ENCODE results near the gene VWA5B2. TPM values are rescaled to one million over a fixed set of nuclear protein-coding genes. Genes with fewer than 3 reads are reported as not detected.
A peak's percentile ranks its signal among the peaks of the same experiment; 100 is the strongest.

The VWA5B2 gene
- total and polyA plus RNA-seq, 9 donors = 0.04 to 1.2 (median 0.32) TPM

- Histone ChIP-seq H3K4me3 (ENCODE audit: low read length) (no peak overlapping the region), H3K27me3 (ENCODE audit: control insufficient read depth, insufficient read depth, low read length) (peaks cover 44% of the 10 kb centered on the region), H3K36me3 (ENCODE audit: control insufficient read depth, insufficient read depth, low read length) (no peaks in the 10 kb centered on the region), H3K4me1 (ENCODE audit: control insufficient read depth, insufficient read depth, low read length) (no peaks in the 10 kb centered on the region), H3K27ac (ENCODE audit: low read length) (no peak overlapping the region), H3K9me3 (replicated peaks; ENCODE audit: control insufficient read depth, low read depth, low read length) (no peaks in the 10 kb centered on the region)
- DNase-seq = no peak
- no CpG with 5 or more reads among the region's 1 CpG for WGBS (ENCODE audit: insufficient coverage)
These were observed 42.9 kb downstream of the VWA5B2 start for GRCh38 chr3:184272269-184272668.

- Histone ChIP-seq H3K9me3 (replicated peaks; ENCODE audit: control insufficient read depth, low read depth, low read length) (no peaks in the 10 kb centered on the region), H3K36me3 (ENCODE audit: control insufficient read depth, insufficient read depth, low read length) (no peaks in the 10 kb centered on the region), H3K27ac (ENCODE audit: low read length) (no peak overlapping the region), H3K4me3 (ENCODE audit: low read length) (no peak overlapping the region), H3K4me1 (ENCODE audit: control insufficient read depth, insufficient read depth, low read length) (no peaks in the 10 kb centered on the region), H3K27me3 (ENCODE audit: control insufficient read depth, insufficient read depth, low read length) (peaks cover 57% of the 10 kb centered on the region)
- 56% methylated on average over 8 of the region's 12 CpGs for WGBS (ENCODE audit: insufficient coverage)
- DNase-seq = no peak
These were observed 46.0 kb downstream of the VWA5B2 start for GRCh38 chr3:184275381-184275701.

- H3K4me3 ChIP-seq (ENCODE audit: low read length) = no peak within 1 kb of the TSS
- 8% methylated on average over 62 of the region's 65 CpGs for WGBS (ENCODE audit: insufficient coverage)
- H3K27me3 ChIP-seq (ENCODE audit: control insufficient read depth, insufficient read depth, low read length) = peaks cover 56% of the 10 kb centered on the region
- no peak for DNase-seq
- H3K36me3 ChIP-seq (ENCODE audit: control insufficient read depth, insufficient read depth, low read length) = no peaks in the 10 kb centered on the region
- H3K27ac ChIP-seq (ENCODE audit: low read length) = no peak within 1 kb of the TSS
- H3K4me1 ChIP-seq (ENCODE audit: control insufficient read depth, insufficient read depth, low read length) = no peaks in the 10 kb centered on the region
- H3K9me3 ChIP-seq (replicated peaks; ENCODE audit: control insufficient read depth, low read depth, low read length) = no peaks in the 10 kb centered on the region
These were observed 46.9 kb downstream of the VWA5B2 start, which contains the start of gene ECE2 for GRCh38 chr3:184275961-184276910. Gene ECE2, plus strand, starts transcription at chr3:184276022. Its CDS starts 132 bp downstream, at chr3:184276154.

GRCh38 chr3:184277366-184277765, 48.0 kb downstream of the VWA5B2 start:
- DNase-seq = no peak
- 81% methylated on average over 5 of the region's 6 CpGs for WGBS (ENCODE audit: insufficient coverage)
- Histone ChIP-seq H3K4me3 (ENCODE audit: low read length) (no peak overlapping the region), H3K36me3 (ENCODE audit: control insufficient read depth, insufficient read depth, low read length) (no peaks in the 10 kb centered on the region), H3K4me1 (ENCODE audit: control insufficient read depth, insufficient read depth, low read length) (no peaks in the 10 kb centered on the region), H3K27me3 (ENCODE audit: control insufficient read depth, insufficient read depth, low read length) (peaks cover 52% of the 10 kb centered on the region), H3K9me3 (replicated peaks; ENCODE audit: control insufficient read depth, low read depth, low read length) (no peaks in the 10 kb centered on the region), H3K27ac (ENCODE audit: low read length) (no peak overlapping the region)

- Histone ChIP-seq H3K27me3 (ENCODE audit: control insufficient read depth, insufficient read depth, low read length) (peaks cover 17% of the 10 kb centered on the region), H3K4me3 (ENCODE audit: low read length) (no peak overlapping the region), H3K36me3 (ENCODE audit: control insufficient read depth, insufficient read depth, low read length) (no peaks in the 10 kb centered on the region), H3K4me1 (ENCODE audit: control insufficient read depth, insufficient read depth, low read length) (no peaks in the 10 kb centered on the region), H3K9me3 (replicated peaks; ENCODE audit: control insufficient read depth, low read depth, low read length) (no peaks in the 10 kb centered on the region), H3K27ac (ENCODE audit: low read length) (no peak overlapping the region)
- WGBS (ENCODE audit: insufficient coverage) = 67% methylated on average over 1 of the region's 4 CpGs
- no peak for DNase-seq
These were observed 53.6 kb downstream of the VWA5B2 start for GRCh38 chr3:184282941-184283340.

GRCh38 chr3:184283681-184284080, 54.3 kb downstream of the VWA5B2 start:
- Histone ChIP-seq H3K27ac (ENCODE audit: low read length) (no peak overlapping the region), H3K4me1 (ENCODE audit: control insufficient read depth, insufficient read depth, low read length) (no peaks in the 10 kb centered on the region), H3K4me3 (ENCODE audit: low read length) (no peak overlapping the region), H3K36me3 (ENCODE audit: control insufficient read depth, insufficient read depth, low read length) (no peaks in the 10 kb centered on the region), H3K27me3 (ENCODE audit: control insufficient read depth, insufficient read depth, low read length) (peaks cover 11% of the 10 kb centered on the region), H3K9me3 (replicated peaks; ENCODE audit: control insufficient read depth, low read depth, low read length) (no peaks in the 10 kb centered on the region)
- WGBS (ENCODE audit: insufficient coverage) = 80% methylated on average over 7 of the region's 8 CpGs
- DNase-seq = no peak

- 23% methylated on average over 3 of the region's 4 CpGs for WGBS (ENCODE audit: insufficient coverage)
- Histone ChIP-seq H3K9me3 (replicated peaks; ENCODE audit: control insufficient read depth, low read depth, low read length) (no peaks in the 10 kb centered on the region), H3K36me3 (ENCODE audit: control insufficient read depth, insufficient read depth, low read length) (no peaks in the 10 kb centered on the region), H3K4me3 (ENCODE audit: low read length) (no peak overlapping the region), H3K27ac (ENCODE audit: low read length) (peak overlapping the region; percentile 47), H3K27me3 (ENCODE audit: control insufficient read depth, insufficient read depth, low read length) (peaks cover 11% of the 10 kb centered on the region), H3K4me1 (ENCODE audit: control insufficient read depth, insufficient read depth, low read length) (no peaks in the 10 kb centered on the region)
- peak; percentile 95 for DNase-seq
These were observed 55.3 kb downstream of the VWA5B2 start for GRCh38 chr3:184284696-184285095.

- Histone ChIP-seq H3K27ac (ENCODE audit: low read length) (no peak overlapping the region), H3K4me3 (ENCODE audit: low read length) (no peak overlapping the region), H3K4me1 (ENCODE audit: control insufficient read depth, insufficient read depth, low read length) (no peaks in the 10 kb centered on the region), H3K36me3 (ENCODE audit: control insufficient read depth, insufficient read depth, low read length) (no peaks in the 10 kb centered on the region), H3K27me3 (ENCODE audit: control insufficient read depth, insufficient read depth, low read length) (peaks cover 8% of the 10 kb centered on the region), H3K9me3 (replicated peaks; ENCODE audit: control insufficient read depth, low read depth, low read length) (no peaks in the 10 kb centered on the region)
- 26% methylated on average over 5 of the region's 10 CpGs for WGBS (ENCODE audit: insufficient coverage)
- DNase-seq = peak; percentile 19
These were observed 60.1 kb downstream of the VWA5B2 start for GRCh38 chr3:184289426-184289938.

- no peaks in the 10 kb centered on the region for H3K4me1 ChIP-seq (ENCODE audit: control insufficient read depth, insufficient read depth, low read length)
- H3K4me3 ChIP-seq (ENCODE audit: low read length) = no peak overlapping the region
- DNase-seq = no peak
- peaks cover 8% of the 10 kb centered on the region for H3K27me3 ChIP-seq (ENCODE audit: control insufficient read depth, insufficient read depth, low read length)
- no peaks in the 10 kb centered on the region for H3K9me3 ChIP-seq (replicated peaks; ENCODE audit: control insufficient read depth, low read depth, low read length)
- no peaks in the 10 kb centered on the region for H3K36me3 ChIP-seq (ENCODE audit: control insufficient read depth, insufficient read depth, low read length)
- WGBS (ENCODE audit: insufficient coverage) = 80% methylated on average over 3 of the region's 10 CpGs
- H3K27ac ChIP-seq (ENCODE audit: low read length) = no peak overlapping the region
These were observed 60.9 kb downstream of the VWA5B2 start for GRCh38 chr3:184290331-184290730.

GRCh38 chr3:184291044-184291737, 61.8 kb downstream of the VWA5B2 start:
- Histone ChIP-seq H3K4me3 (ENCODE audit: low read length) (no peak overlapping the region), H3K27ac (ENCODE audit: low read length) (no peak overlapping the region), H3K27me3 (ENCODE audit: control insufficient read depth, insufficient read depth, low read length) (peaks cover 8% of the 10 kb centered on the region), H3K9me3 (replicated peaks; ENCODE audit: control insufficient read depth, low read depth, low read length) (no peaks in the 10 kb centered on the region), H3K36me3 (ENCODE audit: control insufficient read depth, insufficient read depth, low read length) (no peaks in the 10 kb centered on the region), H3K4me1 (ENCODE audit: control insufficient read depth, insufficient read depth, low read length) (no peaks in the 10 kb centered on the region)
- WGBS (ENCODE audit: insufficient coverage) = 80% methylated on average over 21 of the region's 22 CpGs
- no peak for DNase-seq

Data from muscle of leg (tissue), 11 donors.